PC-9 (cell line): ENCODE measurements around the gene DNAJB2. TPM values are rescaled to one million over a fixed set of nuclear protein-coding genes. Genes with fewer than 3 reads are reported as not detected.

Source experiments
- BruUV-seq: library from RNA; stranded (reverse); fragments of 400-500 nt; replicated peaks from 2 replicates; lab custom pipeline; 2021; lab: Mats Ljungman, UMichigan
- CTCF ChIA-PET: fragments of 300-600 bp; sonication (Branson Sonifier 250); formaldehyde crosslinking; loops from one replicate; lab custom pipeline; 2022; ENCODE audit warnings: antibody characterized with exemption; lab: Charles Lee
- POLR2A ChIA-PET: fragments of 300-600 bp; sonication (Branson Sonifier 250); formaldehyde crosslinking; loops from one replicate; lab custom pipeline; 2022; ENCODE audit warnings: antibody characterized with exemption; ENCODE audit not compliant: unreplicated experiment; lab: Charles Lee
- DNase-seq, 2 experiments: peaks; one replicate each; pipeline versions ENCODE4 v3.0.0 to v3.0.0-alpha.2; 2015 to 2022; ENCODE audit warnings: mixed read lengths in 1 of 2
- H2AFZ ChIP-seq: fragments of 200-600 bp; sonication (generic); 2 replicates; pipeline ENCODE4 v1.8.1; 2017; ENCODE audit warnings: antibody characterized with exemption
- H3F3A ChIP-seq: fragments of 200-600 bp; sonication (generic); 2 replicates; pipeline ENCODE4 v1.8.1; 2017; ENCODE audit warnings: antibody characterized with exemption, mild to moderate bottlenecking, low read depth; ENCODE audit not compliant: insufficient read depth
- H3K27ac ChIP-seq: fragments of 200-600 bp; sonication (generic); 2 replicates; pipeline ENCODE4 v1.6.1; 2016; ENCODE audit warnings: mixed run types
- H3K27me3 ChIP-seq: fragments of 200-600 bp; sonication (generic); 2 replicates; pipeline ENCODE4 v1.6.1; 2016; ENCODE audit warnings: low read depth, mixed run types; ENCODE audit not compliant: insufficient read depth
- H3K36me3 ChIP-seq: fragments of 200-600 bp; sonication (generic); 2 replicates; pipeline ENCODE4 v1.6.1; 2016; ENCODE audit warnings: low read depth, mixed run types
- H3K4me1 ChIP-seq: fragments of 200-600 bp; sonication (generic); replicated peaks from 2 replicates; pipeline ENCODE4 v1.6.1; 2016; ENCODE audit warnings: mixed run types; ENCODE audit not compliant: insufficient read depth
- H3K4me2 ChIP-seq: fragments of 200-600 bp; sonication (generic); 2 replicates; pipeline ENCODE4 v1.6.1; 2017; ENCODE audit warnings: mixed run types
- H3K4me3 ChIP-seq: fragments of 200-600 bp; sonication (generic); 2 replicates; pipeline ENCODE4 v1.6.1; 2016; ENCODE audit warnings: mixed run types
- H3K79me2 ChIP-seq: fragments of 200-600 bp; sonication (generic); 2 replicates; pipeline ENCODE4 v1.6.1; 2017; ENCODE audit warnings: low read depth, mixed run types
- H3K9me2 ChIP-seq: fragments of 200-600 bp; sonication (generic); 2 replicates; pipeline ENCODE4 v1.8.1; 2017; ENCODE audit warnings: mild to moderate bottlenecking; ENCODE audit not compliant: insufficient read depth
- H3K9me3 ChIP-seq: fragments of 200-600 bp; sonication (generic); 2 replicates; pipeline ENCODE4 v1.8.1; 2016; ENCODE audit warnings: low read depth; ENCODE audit not compliant: insufficient read depth
- H4K20me1 ChIP-seq: fragments of 200-600 bp; sonication (generic); 2 replicates; pipeline ENCODE4 v1.8.1; 2017; ENCODE audit not compliant: insufficient read depth
- EZH2 ChIP-seq: fragments of 200-600 bp; sonication (generic); IDR thresholded peaks from 2 replicates; pipeline ENCODE4 v1.8.0; 2017; ENCODE audit warnings: antibody characterized with exemption, low read depth
- intact Hi-C: fragments of 100-400 bp; cut with micrococcal nuclease; formaldehyde crosslinking; loops from one replicate; pipeline ENCODE4 v1.10.0; 2022; ENCODE audit not compliant: unreplicated experiment
- total RNA-seq: library from RNA; stranded (reverse); gene quantifications from 2 replicates; pipeline ENCODE4 v1.2.3, GENCODE V29; 2021
- TF ChIP-seq, protein P1 (sequence below): fragments of 200-600 bp; sonication (generic); conservative IDR thresholded peaks from 2 replicates; pipeline ENCODE4 v1.6.1; 2017; ENCODE audit warnings: mixed run types, antibody characterized with exemption, mild to moderate bottlenecking, moderate library complexity

The DNAJB2 gene
- total RNA-seq, 1 experiment from 2014 or later: 38.5 TPM

DNA sequence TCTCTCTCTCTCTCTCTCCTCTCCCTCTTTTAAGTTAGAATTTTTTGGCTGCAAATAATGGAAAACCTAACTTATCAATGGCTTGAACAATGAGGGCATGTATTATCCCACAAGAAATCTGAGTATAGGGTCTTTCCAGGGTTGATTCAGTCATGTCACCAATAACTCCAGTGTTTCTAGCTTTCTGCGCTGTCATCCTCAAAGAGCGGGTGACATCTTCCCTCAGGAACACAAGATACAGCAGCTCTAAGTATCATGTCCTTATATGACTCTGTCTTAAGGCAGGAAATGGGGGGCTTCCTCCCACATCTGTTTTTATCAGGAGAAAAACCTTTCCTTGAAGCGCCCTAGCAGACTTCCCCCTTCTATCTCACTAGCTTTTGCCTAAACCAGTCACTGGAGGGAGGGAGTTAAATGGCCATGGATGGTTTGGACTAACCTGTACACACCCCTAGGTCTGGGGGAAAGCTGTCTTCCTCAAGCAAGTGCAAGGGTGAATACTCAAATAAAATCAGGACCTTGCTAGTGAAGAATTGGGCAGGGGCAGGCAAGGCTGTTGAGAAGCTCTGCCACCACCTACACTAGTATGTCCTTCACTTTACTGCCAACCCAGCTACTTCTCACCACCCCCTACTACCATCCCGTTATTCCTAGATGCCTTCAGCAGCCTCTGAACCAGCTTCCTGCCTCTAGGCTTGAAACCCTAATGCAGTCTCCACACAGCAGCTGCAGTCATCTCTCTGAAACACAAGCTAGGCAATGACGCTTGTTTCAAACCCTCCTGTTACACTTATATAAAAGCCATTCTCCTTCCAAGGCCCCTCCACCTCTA, 17.9 kb upstream of the DNAJB2 start:
- BruUV-seq: no TSS peak
- no peaks in the 10 kb centered on the region for H3K9me3 ChIP-seq
- no peak overlapping the region for H3K4me3 ChIP-seq
- no peaks in the 10 kb centered on the region for H3F3A ChIP-seq
- H3K27me3 ChIP-seq: no peaks in the 10 kb centered on the region
- no peaks in the 10 kb centered on the region for H3K4me1 ChIP-seq
- POLR2A ChIA-PET: no interaction called here
- H3K36me3 ChIP-seq: no peaks in the 10 kb centered on the region
- H3K9me2 ChIP-seq: no peaks in the 10 kb centered on the region
- intact Hi-C loops: no loop called here
- H3K79me2 ChIP-seq: no peaks in the 10 kb centered on the region
- no peaks in the 10 kb centered on the region for H4K20me1 ChIP-seq
- H3K4me2 ChIP-seq: no peak overlapping the region
- DNase-seq: no peak
- no peak overlapping the region for H2AFZ ChIP-seq
- H3K27ac ChIP-seq: no peak overlapping the region
- CTCF ChIA-PET: no interaction called here
- TF ChIP-seq EZH2: no peak
- TF ChIP-seq, protein P1, sequence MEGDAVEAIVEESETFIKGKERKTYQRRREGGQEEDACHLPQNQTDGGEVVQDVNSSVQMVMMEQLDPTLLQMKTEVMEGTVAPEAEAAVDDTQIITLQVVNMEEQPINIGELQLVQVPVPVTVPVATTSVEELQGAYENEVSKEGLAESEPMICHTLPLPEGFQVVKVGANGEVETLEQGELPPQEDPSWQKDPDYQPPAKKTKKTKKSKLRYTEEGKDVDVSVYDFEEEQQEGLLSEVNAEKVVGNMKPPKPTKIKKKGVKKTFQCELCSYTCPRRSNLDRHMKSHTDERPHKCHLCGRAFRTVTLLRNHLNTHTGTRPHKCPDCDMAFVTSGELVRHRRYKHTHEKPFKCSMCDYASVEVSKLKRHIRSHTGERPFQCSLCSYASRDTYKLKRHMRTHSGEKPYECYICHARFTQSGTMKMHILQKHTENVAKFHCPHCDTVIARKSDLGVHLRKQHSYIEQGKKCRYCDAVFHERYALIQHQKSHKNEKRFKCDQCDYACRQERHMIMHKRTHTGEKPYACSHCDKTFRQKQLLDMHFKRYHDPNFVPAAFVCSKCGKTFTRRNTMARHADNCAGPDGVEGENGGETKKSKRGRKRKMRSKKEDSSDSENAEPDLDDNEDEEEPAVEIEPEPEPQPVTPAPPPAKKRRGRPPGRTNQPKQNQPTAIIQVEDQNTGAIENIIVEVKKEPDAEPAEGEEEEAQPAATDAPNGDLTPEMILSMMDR: no peak

DNA sequence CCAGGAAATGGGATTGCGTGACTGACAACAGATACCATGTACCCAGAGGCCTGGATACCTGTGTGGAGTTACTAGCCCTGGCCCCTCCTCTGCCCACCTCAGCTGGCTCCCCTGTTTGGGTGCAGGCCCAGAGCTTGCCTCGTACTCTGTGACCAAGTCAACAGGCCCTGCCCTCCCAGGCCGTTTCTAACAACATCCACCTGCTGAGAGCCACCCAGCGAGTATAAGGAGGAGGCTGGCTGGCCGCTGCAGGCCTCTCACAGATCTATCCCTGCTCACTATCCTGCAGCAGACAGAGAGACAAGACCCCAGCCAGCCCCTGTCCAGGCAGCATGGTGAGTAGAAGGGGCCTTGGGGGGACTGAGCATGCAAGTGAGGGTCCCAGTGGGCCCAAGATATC, 12.9 kb upstream of the DNAJB2 start:
- Histone ChIP-seq H2AFZ (no peak overlapping the region), H3K9me2 (no peaks in the 10 kb centered on the region), H3K27me3 (no peaks in the 10 kb centered on the region), H3K4me3 (no peak overlapping the region), H3K9me3 (no peaks in the 10 kb centered on the region), H3K27ac (no peak overlapping the region), H3K79me2 (no peaks in the 10 kb centered on the region), H3F3A (no peaks in the 10 kb centered on the region), H3K36me3 (no peaks in the 10 kb centered on the region), H3K4me2 (no peak overlapping the region), H4K20me1 (no peaks in the 10 kb centered on the region), H3K4me1 (no peaks in the 10 kb centered on the region)
- BruUV-seq: no TSS peak
- intact Hi-C loops: no loop called here
- TF ChIP-seq, protein P1: no peak
- no peak for TF ChIP-seq EZH2
- POLR2A ChIA-PET: no interaction called here
- DNase-seq: no peak
- CTCF ChIA-PET: no interaction called here

DNA sequence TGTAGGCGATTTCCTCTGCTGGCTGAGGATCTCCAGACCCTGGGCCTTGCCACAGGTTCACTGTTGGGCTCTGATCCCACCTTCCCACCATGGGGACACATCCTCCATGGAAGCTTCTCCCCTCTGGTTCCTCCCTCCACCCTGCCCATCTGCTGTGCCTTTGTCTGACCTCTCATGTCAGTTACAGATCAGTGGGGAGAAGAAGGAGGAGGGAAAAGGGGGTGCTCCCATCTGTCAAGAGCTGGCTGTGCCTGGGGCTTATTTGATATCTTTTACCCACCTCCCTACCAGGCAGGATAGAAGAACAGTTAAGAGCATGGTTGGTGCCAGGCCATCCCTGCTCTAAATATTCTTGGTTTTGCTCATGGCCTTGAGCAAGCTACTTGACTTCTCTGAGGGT, 12.3 kb upstream of the DNAJB2 start:
- H3K9me3 ChIP-seq: no peaks in the 10 kb centered on the region
- H3K36me3 ChIP-seq: no peaks in the 10 kb centered on the region
- no peak overlapping the region for H2AFZ ChIP-seq
- H3K4me1 ChIP-seq: no peaks in the 10 kb centered on the region
- BruUV-seq: no TSS peak
- H3K4me3 ChIP-seq: no peak overlapping the region
- no peaks in the 10 kb centered on the region for H3F3A ChIP-seq
- ChIA-PET CTCF (no interaction called here), POLR2A (no interaction called here)
- no peaks in the 10 kb centered on the region for H3K27me3 ChIP-seq
- H3K9me2 ChIP-seq: no peaks in the 10 kb centered on the region
- no peaks in the 10 kb centered on the region for H4K20me1 ChIP-seq
- no peaks in the 10 kb centered on the region for H3K79me2 ChIP-seq
- intact Hi-C loops: no loop called here
- no peak for DNase-seq
- H3K4me2 ChIP-seq: no peak overlapping the region
- TF ChIP-seq, protein P1: no peak
- no peak for TF ChIP-seq EZH2
- H3K27ac ChIP-seq: no peak overlapping the region
